ENCODE results near the gene TOP1. TPM values are rescaled to one million over a fixed set of nuclear protein-coding genes. Genes with fewer than 3 reads are reported as not detected.

TOP1 gene
- total RNA-seq, 1 experiment from 2014 or later, result 16.0 TPM

- H3K27me3 ChIP-seq (ENCODE audit: control insufficient read depth, insufficient read depth, low read length), result no peaks in the 10 kb centered on the region
- H3K36me3 ChIP-seq (replicated peaks; ENCODE audit: control insufficient read depth, insufficient read depth, low read length), result no peaks in the 10 kb centered on the region
- no peak overlapping the region for H3K4me3 ChIP-seq (ENCODE audit: insufficient read depth, low read depth, low read length)
- DNase-seq, result no peak
Measured at GRCh38 chr20:41152108-41152757, 123.6 kb downstream of the TOP1 start.

- Histone ChIP-seq H3K27me3 (ENCODE audit: control insufficient read depth, insufficient read depth, low read length) (no peaks in the 10 kb centered on the region), H3K36me3 (replicated peaks; ENCODE audit: control insufficient read depth, insufficient read depth, low read length) (peaks cover 6% of the 10 kb centered on the region)
- no peak for DNase-seq
Measured at GRCh38 chr20:41154436-41155176, 126.0 kb downstream of the TOP1 start.

GRCh38 chr20:41155261-41155660 lies 126.6 kb downstream of the TOP1 start:
- Histone ChIP-seq H3K4me3 (ENCODE audit: insufficient read depth, low read depth, low read length) (no peak overlapping the region), H3K36me3 (replicated peaks; ENCODE audit: control insufficient read depth, insufficient read depth, low read length) (peaks cover 11% of the 10 kb centered on the region), H3K27me3 (ENCODE audit: control insufficient read depth, insufficient read depth, low read length) (no peaks in the 10 kb centered on the region)
- no peak for DNase-seq

More at GRCh38 chr20:41154436-41155176, 126.0 kb downstream of the TOP1 start:
- no peak overlapping the region for H3K4me3 ChIP-seq (ENCODE audit: insufficient read depth, low read depth, low read length)

- no peak for DNase-seq
- peaks cover 27% of the 10 kb centered on the region for H3K36me3 ChIP-seq (replicated peaks; ENCODE audit: control insufficient read depth, insufficient read depth, low read length)
- H3K4me3 ChIP-seq (ENCODE audit: insufficient read depth, low read depth, low read length), result no peak overlapping the region
- no peaks in the 10 kb centered on the region for H3K27me3 ChIP-seq (ENCODE audit: control insufficient read depth, insufficient read depth, low read length)
Measured at GRCh38 chr20:41158082-41158625, 129.5 kb downstream of the TOP1 start.

GRCh38 chr20:41159547-41159946 lies 130.9 kb downstream of the TOP1 start:
- no peaks in the 10 kb centered on the region for H3K27me3 ChIP-seq (ENCODE audit: control insufficient read depth, insufficient read depth, low read length)
- peaks cover 41% of the 10 kb centered on the region for H3K36me3 ChIP-seq (replicated peaks; ENCODE audit: control insufficient read depth, insufficient read depth, low read length)
- no peak overlapping the region for H3K4me3 ChIP-seq (ENCODE audit: insufficient read depth, low read depth, low read length)
- DNase-seq, result no peak

GRCh38 chr20:41160686-41161085 lies 132.1 kb downstream of the TOP1 start:
- Histone ChIP-seq H3K4me3 (ENCODE audit: insufficient read depth, low read depth, low read length) (no peak overlapping the region), H3K36me3 (replicated peaks; ENCODE audit: control insufficient read depth, insufficient read depth, low read length) (peaks cover 52% of the 10 kb centered on the region), H3K27me3 (ENCODE audit: control insufficient read depth, insufficient read depth, low read length) (no peaks in the 10 kb centered on the region)
- DNase-seq, result no peak

GRCh38 chr20:41161886-41162285 lies 133.3 kb downstream of the TOP1 start:
- Histone ChIP-seq H3K4me3 (ENCODE audit: insufficient read depth, low read depth, low read length) (no peak overlapping the region), H3K27me3 (ENCODE audit: control insufficient read depth, insufficient read depth, low read length) (no peaks in the 10 kb centered on the region), H3K36me3 (replicated peaks; ENCODE audit: control insufficient read depth, insufficient read depth, low read length) (peaks cover 64% of the 10 kb centered on the region)
- DNase-seq, result no peak

- DNase-seq, result no peak
- H3K27me3 ChIP-seq (ENCODE audit: control insufficient read depth, insufficient read depth, low read length), result no peaks in the 10 kb centered on the region
- H3K4me3 ChIP-seq (ENCODE audit: insufficient read depth, low read depth, low read length), result no peak overlapping the region
- H3K36me3 ChIP-seq (replicated peaks; ENCODE audit: control insufficient read depth, insufficient read depth, low read length), result peaks cover 69% of the 10 kb centered on the region
Measured at GRCh38 chr20:41162396-41162795, 133.8 kb downstream of the TOP1 start.

GRCh38 chr20:41163821-41164220 lies 135.2 kb downstream of the TOP1 start:
- Histone ChIP-seq H3K4me3 (ENCODE audit: insufficient read depth, low read depth, low read length) (no peak overlapping the region), H3K36me3 (replicated peaks; ENCODE audit: control insufficient read depth, insufficient read depth, low read length) (peaks cover 80% of the 10 kb centered on the region), H3K27me3 (ENCODE audit: control insufficient read depth, insufficient read depth, low read length) (no peaks in the 10 kb centered on the region)
- DNase-seq, result no peak

- Histone ChIP-seq H3K4me3 (ENCODE audit: insufficient read depth, low read depth, low read length) (no peak overlapping the region), H3K27me3 (ENCODE audit: control insufficient read depth, insufficient read depth, low read length) (no peaks in the 10 kb centered on the region), H3K36me3 (replicated peaks; ENCODE audit: control insufficient read depth, insufficient read depth, low read length) (peaks cover 83% of the 10 kb centered on the region)
- no peak for DNase-seq
Measured at GRCh38 chr20:41165001-41165882, 136.6 kb downstream of the TOP1 start.

GRCh38 chr20:41166201-41167117 lies 137.8 kb downstream of the TOP1 start:
- Histone ChIP-seq H3K4me3 (ENCODE audit: insufficient read depth, low read depth, low read length) (no peak overlapping the region), H3K36me3 (replicated peaks; ENCODE audit: control insufficient read depth, insufficient read depth, low read length) (peaks cover 89% of the 10 kb centered on the region), H3K27me3 (ENCODE audit: control insufficient read depth, insufficient read depth, low read length) (no peaks in the 10 kb centered on the region)
- no peak for DNase-seq

- Histone ChIP-seq H3K36me3 (replicated peaks; ENCODE audit: control insufficient read depth, insufficient read depth, low read length) (peaks cover 92% of the 10 kb centered on the region), H3K4me3 (ENCODE audit: insufficient read depth, low read depth, low read length) (no peak overlapping the region), H3K27me3 (ENCODE audit: control insufficient read depth, insufficient read depth, low read length) (no peaks in the 10 kb centered on the region)
- no peak for DNase-seq
Measured at GRCh38 chr20:41167118-41167470, 138.5 kb downstream of the TOP1 start.

GRCh38 chr20:41167481-41168253 lies 139.0 kb downstream of the TOP1 start:
- H3K27me3 ChIP-seq (ENCODE audit: control insufficient read depth, insufficient read depth, low read length), result no peaks in the 10 kb centered on the region
- no peak overlapping the region for H3K4me3 ChIP-seq (ENCODE audit: insufficient read depth, low read depth, low read length)
- DNase-seq, result no peak
- H3K36me3 ChIP-seq (replicated peaks; ENCODE audit: control insufficient read depth, insufficient read depth, low read length), result peaks cover 92% of the 10 kb centered on the region

Data from H7 (cell line).